LNCaP clone FGC (cell line): ENCODE data around the gene AHNAK2.

Experiments
- DNase-seq: peaks from one replicate; pipeline ENCODE4 v3.0.0-alpha.2; 2011; ENCODE audit warnings: low read depth
- H3K4me3 ChIP-seq: 2 replicates; pipeline ENCODE4 v1.5.1; 2011; ENCODE audit warnings: mild to moderate bottlenecking, low read depth, low read length, control low read depth
- TF ChIP-seq, protein P1 (sequence below): IDR thresholded peaks from 2 replicates; pipeline ENCODE4 v1.5.1; 2012; ENCODE audit warnings: mild to moderate bottlenecking; ENCODE audit not compliant: control insufficient read depth, insufficient read depth; ENCODE audit errors: extremely low read depth

AHNAK2 gene

GRCh38 chr14:104895207-104895785 is 82.9 kb downstream of the AHNAK2 start:
- H3K4me3 ChIP-seq, result no peak overlapping the region
- DNase-seq, result no peak
- TF ChIP-seq, protein P1, sequence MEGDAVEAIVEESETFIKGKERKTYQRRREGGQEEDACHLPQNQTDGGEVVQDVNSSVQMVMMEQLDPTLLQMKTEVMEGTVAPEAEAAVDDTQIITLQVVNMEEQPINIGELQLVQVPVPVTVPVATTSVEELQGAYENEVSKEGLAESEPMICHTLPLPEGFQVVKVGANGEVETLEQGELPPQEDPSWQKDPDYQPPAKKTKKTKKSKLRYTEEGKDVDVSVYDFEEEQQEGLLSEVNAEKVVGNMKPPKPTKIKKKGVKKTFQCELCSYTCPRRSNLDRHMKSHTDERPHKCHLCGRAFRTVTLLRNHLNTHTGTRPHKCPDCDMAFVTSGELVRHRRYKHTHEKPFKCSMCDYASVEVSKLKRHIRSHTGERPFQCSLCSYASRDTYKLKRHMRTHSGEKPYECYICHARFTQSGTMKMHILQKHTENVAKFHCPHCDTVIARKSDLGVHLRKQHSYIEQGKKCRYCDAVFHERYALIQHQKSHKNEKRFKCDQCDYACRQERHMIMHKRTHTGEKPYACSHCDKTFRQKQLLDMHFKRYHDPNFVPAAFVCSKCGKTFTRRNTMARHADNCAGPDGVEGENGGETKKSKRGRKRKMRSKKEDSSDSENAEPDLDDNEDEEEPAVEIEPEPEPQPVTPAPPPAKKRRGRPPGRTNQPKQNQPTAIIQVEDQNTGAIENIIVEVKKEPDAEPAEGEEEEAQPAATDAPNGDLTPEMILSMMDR, result no peak

DNA sequence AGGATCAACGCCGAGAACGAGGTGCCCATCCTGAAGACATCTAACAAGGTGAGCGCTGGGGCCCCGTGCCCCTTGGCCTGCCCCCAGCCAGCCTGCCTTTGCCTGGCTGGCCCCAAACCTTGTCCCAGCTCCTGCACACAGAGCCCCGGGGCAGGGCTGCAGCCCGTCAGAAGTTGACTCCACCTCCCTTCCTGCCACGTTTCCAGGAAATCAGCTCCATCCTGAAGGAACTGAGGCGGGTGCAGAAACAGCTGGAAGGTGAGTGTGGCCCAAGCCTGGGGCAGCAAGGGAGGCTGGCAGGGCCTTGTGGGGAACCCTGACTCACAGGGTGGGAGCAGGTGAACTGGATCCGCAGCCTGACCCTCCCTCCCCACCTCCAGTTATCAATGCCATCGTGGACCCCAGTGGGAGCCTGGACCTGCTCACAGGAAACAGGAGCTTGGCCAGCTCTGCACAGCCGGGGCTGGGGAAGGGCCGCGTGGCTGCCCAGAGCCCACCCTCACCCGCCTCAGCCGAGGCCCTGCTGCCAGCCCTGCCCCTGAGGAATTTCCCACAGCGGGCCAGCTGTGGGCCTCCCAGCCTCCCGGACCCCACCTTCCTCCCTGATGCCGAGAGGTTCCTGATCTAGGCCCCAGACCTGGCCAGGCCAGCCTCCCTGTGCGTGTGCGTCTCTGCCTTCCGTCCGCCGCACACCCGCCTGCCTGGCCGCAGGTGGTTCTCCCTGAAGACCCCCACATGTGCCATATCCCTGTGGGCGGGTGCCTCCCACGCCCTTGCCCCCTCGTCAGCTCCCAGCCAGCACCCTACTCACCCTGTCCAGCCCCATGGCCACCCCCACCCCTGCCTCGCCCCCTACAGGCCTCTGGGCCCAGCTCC is 83.6 kb downstream of the AHNAK2 start:
- no peak for DNase-seq
- TF ChIP-seq, protein P1, result no peak
- no peak overlapping the region for H3K4me3 ChIP-seq

GRCh38 chr14:104893435-104894207 is 84.6 kb downstream of the AHNAK2 start:
- TF ChIP-seq, protein P1, result no peak
- H3K4me3 ChIP-seq, result no peak overlapping the region
- no peak for DNase-seq

GRCh38 chr14:104892531-104893434 is 85.4 kb downstream of the AHNAK2 start:
- TF ChIP-seq, protein P1, result no peak
- no peak overlapping the region for H3K4me3 ChIP-seq
- DNase-seq, result no peak

DNA sequence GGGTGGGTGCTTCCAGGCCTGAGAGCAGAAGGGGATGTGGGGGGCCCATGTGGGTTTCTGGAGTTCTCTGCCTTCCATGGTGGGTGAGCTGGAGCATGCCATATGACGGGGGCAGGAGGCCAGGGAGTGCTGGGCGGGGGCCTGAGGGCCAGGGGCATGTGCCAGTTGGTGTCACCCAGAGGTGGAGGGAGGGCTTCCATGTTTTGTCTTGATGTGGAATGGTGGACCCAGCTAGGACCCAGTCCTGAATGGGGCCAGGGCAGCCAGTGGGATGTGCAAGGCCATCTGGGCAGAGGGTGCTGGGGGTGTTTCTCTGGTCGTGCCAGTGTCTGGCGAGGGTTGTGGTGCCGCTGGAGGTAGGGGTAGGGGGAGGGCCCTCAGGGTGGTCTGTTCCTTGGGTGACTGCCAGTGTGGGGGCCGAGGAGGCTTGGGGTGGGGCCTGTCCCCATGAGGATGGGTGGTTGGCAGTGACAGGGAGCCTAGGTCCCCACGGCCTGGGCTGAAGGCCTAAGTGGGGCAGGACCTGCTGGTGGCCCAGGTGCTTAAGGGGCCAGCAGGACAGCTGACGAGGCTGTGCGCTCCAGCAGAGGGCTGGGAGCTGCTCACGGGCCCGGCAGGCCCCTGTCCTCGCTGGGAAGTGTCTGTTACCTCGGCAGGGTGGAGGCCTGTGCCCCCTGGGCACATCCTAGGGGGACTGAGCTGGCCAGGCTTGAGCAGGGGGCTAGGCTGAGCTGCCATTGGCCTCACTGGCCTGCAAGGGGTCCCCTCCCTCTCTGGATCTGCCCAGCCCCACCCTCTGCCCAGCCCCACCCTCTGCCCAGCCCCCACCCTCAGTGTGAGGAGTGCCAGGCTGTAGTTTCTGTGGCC is 86.3 kb downstream of the AHNAK2 start:
- H3K4me3 ChIP-seq, result no peak overlapping the region
- TF ChIP-seq, protein P1, result no peak
- no peak for DNase-seq
